ENCODE measurements around the gene SURF6. TPM values are rescaled to one million over a fixed set of nuclear protein-coding genes. Genes with fewer than 3 reads are reported as not detected.

SURF6 gene
- total RNA-seq, 4 donors from 2014 or later, result 11.5 to 17.1 (median 15.8) TPM

GRCh38 chr9:133344071-133344470 lies 8.1 kb upstream of the SURF6 start:
- Histone ChIP-seq H3K27me3 (no peaks in the 10 kb centered on the region), H3K9me3 (no peaks in the 10 kb centered on the region), H3K36me3 (peaks cover 64% of the 10 kb centered on the region), H3K4me1 (peaks cover 47% of the 10 kb centered on the region), H3K27ac (no peak overlapping the region), H3K4me3 (no peak overlapping the region)
- 93% methylated on average over 13 of the region's 19 CpGs for WGBS
- no peak for TF ChIP-seq POLR2A (IDR thresholded peaks at IDR 0.05)
- no peak for TF ChIP-seq CTCF (IDR thresholded peaks at IDR 0.05)
- no peak for TF ChIP-seq POLR2AphosphoS5 (IDR thresholded peaks at IDR 0.05)
- TF ChIP-seq EP300 (IDR thresholded peaks at IDR 0.05), result no peak
- DNase-seq (ENCODE audit: low spot score in 2 of 2), result no peak

GRCh38 chr9:133342570-133342969 lies 6.6 kb upstream of the SURF6 start:
- DNase-seq (ENCODE audit: low spot score in 2 of 2), result no peak

GRCh38 chr9:133342069-133342406 lies 6.0 kb upstream of the SURF6 start:
- no peak for DNase-seq (ENCODE audit: low spot score in 2 of 2)
- Histone ChIP-seq H3K27ac (no peak overlapping the region), H3K4me1 (peaks cover 39% of the 10 kb centered on the region), H3K27me3 (no peaks in the 10 kb centered on the region), H3K4me3 (no peak overlapping the region), H3K36me3 (peaks cover 65% of the 10 kb centered on the region), H3K9me3 (no peaks in the 10 kb centered on the region)
- 93% methylated on average over 3 of the region's 12 CpGs for WGBS
- TF ChIP-seq POLR2AphosphoS5 (IDR thresholded peaks at IDR 0.05), result no peak
- no peak for TF ChIP-seq POLR2A (IDR thresholded peaks at IDR 0.05)

More at GRCh38 chr9:133342570-133342969, 6.6 kb upstream of the SURF6 start:
- Histone ChIP-seq H3K27ac (no peak overlapping the region), H3K4me3 (no peak overlapping the region), H3K36me3 (peaks cover 65% of the 10 kb centered on the region), H3K27me3 (no peaks in the 10 kb centered on the region), H3K9me3 (no peaks in the 10 kb centered on the region), H3K4me1 (peaks cover 43% of the 10 kb centered on the region)
- TF ChIP-seq POLR2A (IDR thresholded peaks at IDR 0.05) (no peak), CTCF (IDR thresholded peaks at IDR 0.05) (no peak), EP300 (IDR thresholded peaks at IDR 0.05) (no peak), POLR2AphosphoS5 (IDR thresholded peaks at IDR 0.05) (no peak)
- 81% methylated on average over 10 of the region's 11 CpGs for WGBS

GRCh38 chr9:133341369-133342068 lies 5.5 kb upstream of the SURF6 start:
- H3K9me3 ChIP-seq, result no peaks in the 10 kb centered on the region
- H3K36me3 ChIP-seq, result peaks cover 65% of the 10 kb centered on the region
- peaks cover 38% of the 10 kb centered on the region for H3K4me1 ChIP-seq
- TF ChIP-seq CTCF (IDR thresholded peaks at IDR 0.05) (no peak), POLR2AphosphoS5 (IDR thresholded peaks at IDR 0.05) (no peak), POLR2A (IDR thresholded peaks at IDR 0.05) (no peak), EP300 (IDR thresholded peaks at IDR 0.05) (no peak)
- no peak for DNase-seq (ENCODE audit: low spot score in 2 of 2)
- WGBS, result 87% methylated on average over 15 of the region's 15 CpGs
- H3K4me3 ChIP-seq, result no peak overlapping the region
- H3K27me3 ChIP-seq, result no peaks in the 10 kb centered on the region
- H3K27ac ChIP-seq, result peak overlapping the region; percentile 4

GRCh38 chr9:133340916-133341315 lies 4.9 kb upstream of the SURF6 start:
- Histone ChIP-seq H3K4me1 (peaks cover 37% of the 10 kb centered on the region), H3K9me3 (no peaks in the 10 kb centered on the region)

More at GRCh38 chr9:133340916-133341315, 4.9 kb upstream of the SURF6 start:
- 87% methylated on average over 5 of the region's 13 CpGs for WGBS
- no peaks in the 10 kb centered on the region for H3K27me3 ChIP-seq
- TF ChIP-seq CTCF (IDR thresholded peaks at IDR 0.05) (no peak), EP300 (IDR thresholded peaks at IDR 0.05) (no peak), POLR2A (IDR thresholded peaks at IDR 0.05) (no peak), POLR2AphosphoS5 (IDR thresholded peaks at IDR 0.05) (no peak)
- peaks cover 65% of the 10 kb centered on the region for H3K36me3 ChIP-seq
- H3K27ac ChIP-seq, result no peak overlapping the region
- H3K4me3 ChIP-seq, result no peak overlapping the region
- no peak for DNase-seq (ENCODE audit: low spot score in 2 of 2)
